Upper lobe of right lung (tissue), 1 donor: ENCODE results near the gene MIER2. TPM values are rescaled to one million over a fixed set of nuclear protein-coding genes. Genes with fewer than 3 reads are reported as not detected.

Source experiments
- ATAC-seq: fragments of 200-7000 bp; cut with Tn5 transposase; one replicate; pipeline ENCODE4 v1.9.1; 2020; ENCODE audit warnings: mild to moderate bottlenecking, moderate library complexity
- DNase-seq: peaks from one replicate; pipeline ENCODE4 v3.0.0-alpha.2; 2020
- H3K27ac ChIP-seq: fragments of 200-600 bp; one replicate; pipeline ENCODE4 v1.8.0; 2022
- H3K27me3 ChIP-seq: fragments of 200-600 bp; one replicate; pipeline ENCODE4 v1.8.0; 2022; ENCODE audit warnings: mild to moderate bottlenecking
- H3K36me3 ChIP-seq: fragments of 200-600 bp; one replicate; pipeline ENCODE4 v1.8.0; 2022
- H3K4me1 ChIP-seq: fragments of 200-600 bp; one replicate; pipeline ENCODE4 v1.8.0; 2022
- H3K4me3 ChIP-seq: fragments of 200-600 bp; one replicate; pipeline ENCODE4 v1.8.0; 2022; ENCODE audit warnings: mild to moderate bottlenecking
- H3K9me3 ChIP-seq: fragments of 200-600 bp; one replicate; pipeline ENCODE4 v1.8.0; 2022
- intact Hi-C: fragments of 100-400 bp; cut with DNase I; formaldehyde crosslinking; loops from one replicate; pipeline ENCODE4 v1.11.0; 2022
- total RNA-seq: library from RNA; stranded (reverse); fragmentation: NEBNext Ultra II Directional; extraction: Animal tissue kit (Norgen Biotek cat#: 25700); gene quantifications from one replicate; pipeline ENCODE4 v1.2.1, GENCODE V29; 2021
- TF ChIP-seq, protein P1 (sequence below): fragments of 200-600 bp; IDR thresholded peaks from one replicate; pipeline ENCODE4 v1.8.0; 2022; ENCODE audit warnings: antibody characterized with exemption
- donor health status: DM: no; HTN: yes; CAD: no; lungs with severe emphysema.

MIER2 gene
- total RNA-seq, 1 donor from 2014 or later, result 43.1 TPM

- peak overlapping the region; percentile 86 for H3K27ac ChIP-seq
- no peaks in the 10 kb centered on the region for H3K9me3 ChIP-seq
- intact Hi-C loops, result no loop called here
- TF ChIP-seq, protein P1, sequence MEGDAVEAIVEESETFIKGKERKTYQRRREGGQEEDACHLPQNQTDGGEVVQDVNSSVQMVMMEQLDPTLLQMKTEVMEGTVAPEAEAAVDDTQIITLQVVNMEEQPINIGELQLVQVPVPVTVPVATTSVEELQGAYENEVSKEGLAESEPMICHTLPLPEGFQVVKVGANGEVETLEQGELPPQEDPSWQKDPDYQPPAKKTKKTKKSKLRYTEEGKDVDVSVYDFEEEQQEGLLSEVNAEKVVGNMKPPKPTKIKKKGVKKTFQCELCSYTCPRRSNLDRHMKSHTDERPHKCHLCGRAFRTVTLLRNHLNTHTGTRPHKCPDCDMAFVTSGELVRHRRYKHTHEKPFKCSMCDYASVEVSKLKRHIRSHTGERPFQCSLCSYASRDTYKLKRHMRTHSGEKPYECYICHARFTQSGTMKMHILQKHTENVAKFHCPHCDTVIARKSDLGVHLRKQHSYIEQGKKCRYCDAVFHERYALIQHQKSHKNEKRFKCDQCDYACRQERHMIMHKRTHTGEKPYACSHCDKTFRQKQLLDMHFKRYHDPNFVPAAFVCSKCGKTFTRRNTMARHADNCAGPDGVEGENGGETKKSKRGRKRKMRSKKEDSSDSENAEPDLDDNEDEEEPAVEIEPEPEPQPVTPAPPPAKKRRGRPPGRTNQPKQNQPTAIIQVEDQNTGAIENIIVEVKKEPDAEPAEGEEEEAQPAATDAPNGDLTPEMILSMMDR, result no peak
- H3K36me3 ChIP-seq, result peaks cover 63% of the 10 kb centered on the region
- no peaks in the 10 kb centered on the region for H3K27me3 ChIP-seq
- ATAC-seq (peak; percentile 43), DNase-seq (peak; percentile 66)
- no peaks in the 10 kb centered on the region for H3K4me1 ChIP-seq
- H3K4me3 ChIP-seq, result peak overlapping the region; percentile 49
Measured at GRCh38 chr19:311813-312261, 32.8 kb downstream of the MIER2 start.

DNA sequence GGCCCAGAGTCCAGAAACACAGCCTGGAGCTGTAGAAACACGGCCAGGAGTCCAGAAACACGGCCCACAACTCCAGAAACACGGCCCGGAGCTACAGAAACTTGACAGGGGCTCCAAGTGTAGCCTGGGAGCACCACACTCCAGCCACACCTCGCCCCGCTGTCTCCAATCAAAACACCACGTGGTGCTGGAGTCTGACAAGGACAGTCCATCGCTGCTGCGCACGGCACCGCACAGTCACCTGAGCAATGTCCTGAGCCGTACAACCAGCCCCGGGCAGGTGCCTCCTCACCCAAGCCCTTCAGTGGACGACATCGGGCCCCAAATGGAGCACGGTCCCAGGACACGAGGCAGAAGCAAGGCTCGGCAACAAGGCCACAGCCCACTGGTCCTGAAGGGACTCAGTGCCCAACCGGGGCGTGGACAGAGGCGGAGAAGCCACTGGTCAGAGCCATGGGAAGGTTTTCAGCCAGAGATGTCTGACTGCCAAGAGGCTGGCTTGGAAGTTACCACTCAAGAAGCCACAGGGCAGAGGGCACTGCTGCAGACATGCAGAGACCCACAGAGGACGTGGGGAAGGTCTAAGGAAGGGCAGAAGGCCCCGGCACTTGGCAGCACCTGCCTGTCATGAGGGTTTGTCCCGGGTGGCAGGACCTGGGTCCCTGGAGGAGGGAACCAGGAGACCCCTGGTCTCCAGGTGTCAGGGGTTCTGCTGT, 33.7 kb downstream of the MIER2 start:
- Histone ChIP-seq H3K9me3 (no peaks in the 10 kb centered on the region), H3K36me3 (peaks cover 64% of the 10 kb centered on the region), H3K4me3 (peak overlapping the region; percentile 49), H3K27me3 (no peaks in the 10 kb centered on the region), H3K4me1 (no peaks in the 10 kb centered on the region), H3K27ac (peak overlapping the region; percentile 86)
- intact Hi-C loops, result no loop called here
- TF ChIP-seq, protein P1, result no peak
- ATAC-seq, result no peak
- DNase-seq, result peak; percentile 54

DNA sequence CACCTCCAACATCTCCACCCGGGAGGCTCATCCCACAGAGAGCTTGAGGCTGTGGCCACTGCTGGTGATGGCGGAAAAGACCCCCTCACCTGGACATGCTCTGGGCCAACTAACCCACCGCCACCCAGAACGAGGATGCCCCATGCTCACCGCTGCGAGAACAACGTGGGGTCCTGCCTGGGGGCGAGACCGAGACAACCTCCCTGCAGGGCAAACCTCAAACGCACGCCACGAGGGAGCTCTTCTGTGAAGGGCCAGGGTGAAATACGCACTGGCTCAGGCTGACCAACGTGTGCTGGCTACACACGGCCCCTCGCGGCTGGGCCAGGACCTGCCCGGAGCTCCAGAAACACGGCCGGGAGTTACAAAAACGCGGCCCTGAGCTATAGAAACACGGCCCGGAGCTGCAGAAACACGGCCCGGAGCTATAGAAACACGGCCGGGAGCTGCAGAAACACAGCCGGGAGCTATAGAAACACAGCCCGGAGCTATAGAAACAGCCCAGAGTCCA, 34.4 kb downstream of the MIER2 start:
- DNase-seq (peak; percentile 56), ATAC-seq (no peak)
- H3K27me3 ChIP-seq, result no peaks in the 10 kb centered on the region
- H3K9me3 ChIP-seq, result no peaks in the 10 kb centered on the region
- peak overlapping the region; percentile 86 for H3K27ac ChIP-seq
- H3K4me1 ChIP-seq, result no peaks in the 10 kb centered on the region
- H3K36me3 ChIP-seq, result peaks cover 68% of the 10 kb centered on the region
- intact Hi-C loops, result no loop called here
- TF ChIP-seq, protein P1, result no peak
- H3K4me3 ChIP-seq, result peak overlapping the region; percentile 49

GRCh38 chr19:309206-309565, 35.4 kb downstream of the MIER2 start:
- intact Hi-C loops, result no loop called here
- TF ChIP-seq, protein P1, result no peak
- no peaks in the 10 kb centered on the region for H3K27me3 ChIP-seq
- no peak for ATAC-seq
- no peaks in the 10 kb centered on the region for H3K4me1 ChIP-seq
- H3K27ac ChIP-seq, result peak overlapping the region; percentile 39
- no peaks in the 10 kb centered on the region for H3K9me3 ChIP-seq
- H3K4me3 ChIP-seq, result peak overlapping the region; percentile 32
- H3K36me3 ChIP-seq, result peaks cover 67% of the 10 kb centered on the region
- peak; percentile 52 for DNase-seq

DNA sequence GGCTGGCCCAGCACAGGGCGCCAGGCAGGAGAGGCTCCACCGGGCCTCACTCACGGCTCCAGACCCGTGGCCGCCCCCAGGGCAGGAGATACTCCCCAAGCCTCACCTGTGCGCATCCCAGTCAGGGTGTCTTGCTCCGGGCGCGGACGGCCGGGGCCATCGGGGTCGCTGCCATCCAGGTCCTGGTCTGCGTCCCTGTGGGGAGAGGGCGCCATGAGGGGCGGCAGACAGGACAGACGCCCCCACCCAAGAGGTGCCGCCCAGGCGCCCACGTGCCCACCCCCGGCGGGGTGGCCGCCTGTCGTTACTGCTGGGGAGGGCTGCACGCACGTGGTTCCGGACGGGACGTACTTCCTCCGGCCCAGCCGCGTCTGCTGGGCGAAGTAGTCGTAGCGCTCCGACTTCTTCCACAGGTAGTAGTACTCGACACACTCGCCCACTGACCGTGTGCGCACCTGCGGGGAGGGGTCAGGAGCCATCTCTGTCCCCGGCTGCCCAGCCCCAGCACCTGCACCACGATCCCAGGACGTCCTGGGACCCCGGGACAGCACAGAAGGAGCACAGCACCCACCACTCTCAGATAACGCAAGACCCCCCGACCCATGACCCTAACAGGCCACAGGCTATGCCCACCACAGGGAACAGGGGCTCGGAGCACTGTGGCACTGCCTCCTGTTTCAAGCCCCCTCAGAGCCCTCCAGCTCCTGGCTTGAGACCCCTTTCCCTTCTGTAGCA, 36.0 kb downstream of the MIER2 start:
- peak overlapping the region; percentile 39 for H3K27ac ChIP-seq
- ATAC-seq, result peak; percentile 12
- H3K4me3 ChIP-seq, result peak overlapping the region; percentile 32
- no peaks in the 10 kb centered on the region for H3K9me3 ChIP-seq
- no peaks in the 10 kb centered on the region for H3K4me1 ChIP-seq
- TF ChIP-seq, protein P1, result no peak
- H3K27me3 ChIP-seq, result no peaks in the 10 kb centered on the region
- peaks cover 62% of the 10 kb centered on the region for H3K36me3 ChIP-seq
- DNase-seq, result peak; percentile 63
- intact Hi-C loops, result no loop called here
